Measurements from ENCODE around the gene STK10. TPM values are rescaled to one million over a fixed set of nuclear protein-coding genes. Genes with fewer than 3 reads are reported as not detected.

STK10 gene
- polyA plus RNA-seq, 10 donors, result 15.5 to 26.8 (median 19.1) TPM

- no peak for DNase-seq
Measured at GRCh38 chr5:172091956-172092732, 95.9 kb downstream of the STK10 start.

- DNase-seq, result no peak
Measured at GRCh38 chr5:172090976-172091547, 97.0 kb downstream of the STK10 start.

- DNase-seq, result no peak
Measured at GRCh38 chr5:172089298-172090117, 98.5 kb downstream of the STK10 start.

GRCh38 chr5:172088801-172089200 is 99.2 kb downstream of the STK10 start:
- DNase-seq, result no peak

- DNase-seq, result no peak
Measured at GRCh38 chr5:172086194-172086975, 101.6 kb downstream of the STK10 start.

GRCh38 chr5:172085738-172086137 is 102.3 kb downstream of the STK10 start:
- DNase-seq, result no peak

GRCh38 chr5:172082180-172082579 is 105.8 kb downstream of the STK10 start:
- no peak for DNase-seq

GRCh38 chr5:172079876-172080275 is 108.1 kb downstream of the STK10 start:
- DNase-seq, result no peak

GRCh38 chr5:172078726-172079345 is 109.2 kb downstream of the STK10 start:
- DNase-seq, result peak in 1 of 3 donors; percentile 46

- no peak for DNase-seq
Measured at GRCh38 chr5:172077664-172078425, 110.2 kb downstream of the STK10 start.

GRCh38 chr5:172076761-172077244 is 111.2 kb downstream of the STK10 start:
- DNase-seq, result peak in 2 of 3 donors; percentile 48 to 71

- DNase-seq, result no peak
Measured at GRCh38 chr5:172075656-172076055, 112.4 kb downstream of the STK10 start.

GRCh38 chr5:172074896-172075295 is 113.1 kb downstream of the STK10 start:
- no peak for DNase-seq

GRCh38 chr5:172071309-172071875 is 116.6 kb downstream of the STK10 start:
- no peak for DNase-seq

- DNase-seq, result no peak
Measured at GRCh38 chr5:172065431-172066065, 122.5 kb downstream of the STK10 start.

- no peak for DNase-seq
Measured at GRCh38 chr5:172064766-172065165, 123.3 kb downstream of the STK10 start.

- DNase-seq, result no peak
Measured at GRCh38 chr5:172064358-172064757, 123.7 kb downstream of the STK10 start.

GRCh38 chr5:172063463-172064235 is 124.4 kb downstream of the STK10 start:
- DNase-seq, result no peak

- no peak for DNase-seq
Measured at GRCh38 chr5:172059661-172060100, 128.3 kb downstream of the STK10 start.
